Measurements from ENCODE around the gene CMTM6. TPM values are rescaled to one million over a fixed set of nuclear protein-coding genes. Genes with fewer than 3 reads are reported as not detected.
"Not testable (repeated sequence)": the region's sequence is repeated elsewhere in the genome, so short reads cannot be mapped to it uniquely, and the experiment has no call there.

The CMTM6 gene
- polyA plus RNA-seq, 1 donor = 19.8 TPM

- no peak for DNase-seq
Observed at GRCh38 chr3:32498992-32499391, 3.7 kb downstream of the CMTM6 start.

GRCh38 chr3:32498252-32498651 is 4.4 kb downstream of the CMTM6 start:
- no peak for DNase-seq

GRCh38 chr3:32495609-32496008 is 7.0 kb downstream of the CMTM6 start:
- DNase-seq = no peak

- no peak for DNase-seq
Observed at GRCh38 chr3:32495085-32495484, 7.6 kb downstream of the CMTM6 start.

- no peak for DNase-seq
Observed at GRCh38 chr3:32493437-32494414, 8.9 kb downstream of the CMTM6 start.

GRCh38 chr3:32492684-32493436 is 9.8 kb downstream of the CMTM6 start:
- DNase-seq = no peak

- no peak for DNase-seq
Observed at GRCh38 chr3:32488474-32489008, 14.1 kb downstream of the CMTM6 start.

GRCh38 chr3:32487781-32488473 is 14.7 kb downstream of the CMTM6 start:
- no peak for DNase-seq

- no peak for DNase-seq
Observed at GRCh38 chr3:32484436-32484835, 18.2 kb downstream of the CMTM6 start.

- no peak for DNase-seq
Observed at GRCh38 chr3:32483772-32484171, 18.9 kb downstream of the CMTM6 start.

- no peak for DNase-seq
Observed at GRCh38 chr3:32482693-32483092, 20.0 kb downstream of the CMTM6 start.

GRCh38 chr3:32481791-32482631 is 20.6 kb downstream of the CMTM6 start:
- no peak for DNase-seq

- no peak for DNase-seq
Observed at GRCh38 chr3:32480604-32481003, 22.0 kb downstream of the CMTM6 start.

GRCh38 chr3:32474201-32474600 is 28.5 kb downstream of the CMTM6 start:
- no peak for DNase-seq

GRCh38 chr3:32472151-32472550 is 30.5 kb downstream of the CMTM6 start:
- DNase-seq = not testable (repeated sequence)

- DNase-seq = no peak
Observed at GRCh38 chr3:32471246-32471645, 31.4 kb downstream of the CMTM6 start.

GRCh38 chr3:32470362-32470761 is 32.3 kb downstream of the CMTM6 start:
- no peak for DNase-seq

GRCh38 chr3:32469151-32469874 is 33.3 kb downstream of the CMTM6 start:
- no peak for DNase-seq

GRCh38 chr3:32467333-32468070 is 35.1 kb downstream of the CMTM6 start:
- DNase-seq = peak; percentile 80

- DNase-seq = not testable (repeated sequence)
Observed at GRCh38 chr3:32466808-32467207, 35.8 kb downstream of the CMTM6 start.

Measured in hindlimb muscle (tissue), 1 donor.